Neural progenitor cell (in vitro differentiated cells): Measurements from ENCODE around the gene BNIP3. TPM values are rescaled to one million over a fixed set of nuclear protein-coding genes. Genes with fewer than 3 reads are reported as not detected.

Source experiments
- DNase-seq: peaks from one replicate; pipeline ENCODE4 v3.0.0-alpha.2; 2016; ENCODE audit warnings: low spot score
- H2AFZ ChIP-seq: fragments of 200-600 bp; sonication (generic); replicated peaks from 2 replicates; pipeline ENCODE4 v1.6.1; 2016; ENCODE audit warnings: antibody characterized with exemption
- H3F3A ChIP-seq: fragments of 200-600 bp; sonication (generic); 2 replicates; pipeline ENCODE4 v1.6.1; 2016; ENCODE audit warnings: antibody characterized with exemption, low read depth
- H3K27ac ChIP-seq: fragments of 200-600 bp; sonication (generic); 2 replicates; pipeline ENCODE4 v1.5.1; 2016; ENCODE audit warnings: mild to moderate bottlenecking
- H3K27me3 ChIP-seq: fragments of 200-600 bp; sonication (generic); 2 replicates; pipeline ENCODE4 v1.6.1; 2016; ENCODE audit warnings: mild to moderate bottlenecking, moderate library complexity
- H3K36me3 ChIP-seq: fragments of 200-600 bp; sonication (generic); 2 replicates; pipeline ENCODE4 v1.5.1; 2016
- H3K4me1 ChIP-seq: fragments of 200-600 bp; sonication (generic); 2 replicates; pipeline ENCODE4 v1.6.1; 2016; ENCODE audit warnings: mixed run types
- H3K4me2 ChIP-seq: fragments of 200-600 bp; sonication (generic); 2 replicates; pipeline ENCODE4 v1.6.1; 2016
- H3K4me3 ChIP-seq: fragments of 200-600 bp; sonication (generic); 2 replicates; pipeline ENCODE4 v1.5.1; 2016
- H3K79me2 ChIP-seq: fragments of 200-600 bp; sonication (generic); 2 replicates; pipeline ENCODE4 v1.6.1; 2016; ENCODE audit warnings: low read depth
- H3K9ac ChIP-seq: fragments of 200-600 bp; sonication (generic); 2 replicates; pipeline ENCODE4 v1.6.1; 2016
- H3K9me3 ChIP-seq: fragments of 200-600 bp; sonication (generic); 2 replicates; pipeline ENCODE4 v1.5.1; 2016; ENCODE audit warnings: low read depth
- H4K20me1 ChIP-seq: fragments of 200-600 bp; sonication (generic); 2 replicates; pipeline ENCODE4 v1.6.1; 2016; ENCODE audit warnings: low read depth
- H3K27ac Mint-ChIP-seq: 3 replicates; pipeline ENCODE4 v1.8.0; 2021; ENCODE audit warnings: mixed read lengths
- H3K27me3 Mint-ChIP-seq: 2 replicates; pipeline ENCODE4 v1.8.0; 2022; ENCODE audit warnings: low read depth, mild to moderate bottlenecking, inconsistent platforms, moderate library complexity, mixed read lengths; ENCODE audit not compliant: insufficient read depth
- H3K36me3 Mint-ChIP-seq: 3 replicates; pipeline ENCODE4 v1.8.0; 2021; ENCODE audit warnings: mixed read lengths
- H3K4me1 Mint-ChIP-seq: 3 replicates; pipeline ENCODE4 v1.8.0; 2021; ENCODE audit warnings: mixed read lengths
- H3K4me3 Mint-ChIP-seq: 3 replicates; pipeline ENCODE4 v1.8.0; 2021; ENCODE audit warnings: mild to moderate bottlenecking, moderate library complexity, mixed read lengths
- H3K9me3 Mint-ChIP-seq: 3 replicates; pipeline ENCODE4 v1.8.0; 2020; ENCODE audit warnings: mixed read lengths
- CTCF ChIP-seq: fragments of 200-600 bp; sonication (generic); IDR thresholded peaks from 2 replicates; pipeline ENCODE4 v1.5.1; 2017; ENCODE audit warnings: antibody characterized with exemption, mild to moderate bottlenecking
- EZH2 ChIP-seq: fragments of 200-600 bp; sonication (generic); IDR thresholded peaks from 2 replicates; pipeline ENCODE4 v1.6.1; 2017; ENCODE audit warnings: antibody characterized with exemption, mild to moderate bottlenecking, moderate library complexity
- EZH2phosphoT487 ChIP-seq: fragments of 200-600 bp; sonication (generic); IDR thresholded peaks from 2 replicates; pipeline ENCODE4 v1.6.1; 2017; ENCODE audit warnings: antibody characterized with exemption
- total RNA-seq: library from RNA; depleted of rRNA; stranded (reverse); fragments of >200 nt; gene quantifications from 2 replicates; pipeline ENCODE4 v1.2.3, GENCODE V29; 2015; ENCODE audit warnings: low replicate concordance

Gene BNIP3
- total RNA-seq, 1 donor from 2014 or later, result 256 TPM

DNA sequence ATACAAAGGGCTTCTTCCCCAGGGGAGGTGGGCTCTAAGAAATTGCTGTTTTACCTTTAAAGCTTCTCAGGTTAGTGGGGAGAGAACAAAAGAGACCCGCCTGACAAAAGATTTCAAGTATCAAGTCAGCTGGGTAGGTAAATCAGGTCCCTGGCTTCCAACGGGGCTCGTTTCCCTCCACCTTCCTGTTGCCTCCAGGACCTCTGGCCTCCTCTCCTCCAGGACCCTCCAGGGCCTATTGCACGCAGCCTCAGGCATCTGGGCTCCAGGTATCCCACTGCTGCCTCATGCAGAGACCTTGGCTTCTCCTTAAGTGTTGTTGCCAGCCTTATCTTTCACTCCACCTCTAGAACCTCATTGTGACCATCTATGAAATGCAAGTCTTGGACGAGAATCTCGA, 2.9 kb downstream of the BNIP3 start:
- H4K20me1 ChIP-seq, result peaks cover 74% of the 10 kb centered on the region
- Mint-ChIP-seq H3K27ac (no peak overlapping the region), H3K9me3 (peaks cover 8% of the 10 kb centered on the region), H3K27me3 (peaks cover 15% of the 10 kb centered on the region), H3K4me3 (peak overlapping the region; percentile 94), H3K4me1 (peaks cover 45% of the 10 kb centered on the region), H3K36me3 (peaks cover 40% of the 10 kb centered on the region)
- H3K36me3 ChIP-seq, result no peaks in the 10 kb centered on the region
- no peak for TF ChIP-seq CTCF
- no peak for TF ChIP-seq EZH2phosphoT487
- TF ChIP-seq EZH2, result no peak
- H3K4me2 ChIP-seq, result peak overlapping the region; percentile 96
- no peak for DNase-seq
- H3K79me2 ChIP-seq, result peaks cover 76% of the 10 kb centered on the region
- H3K4me1 ChIP-seq, result peaks cover 20% of the 10 kb centered on the region
- H3K9ac ChIP-seq, result no peak overlapping the region
- H3K4me3 ChIP-seq, result peak overlapping the region; percentile 91
- H2AFZ ChIP-seq, result no peak overlapping the region
- H3K27ac ChIP-seq, result no peak overlapping the region
- peaks cover 18% of the 10 kb centered on the region for H3K27me3 ChIP-seq
- peaks cover 6% of the 10 kb centered on the region for H3F3A ChIP-seq
- H3K9me3 ChIP-seq, result no peaks in the 10 kb centered on the region

DNA sequence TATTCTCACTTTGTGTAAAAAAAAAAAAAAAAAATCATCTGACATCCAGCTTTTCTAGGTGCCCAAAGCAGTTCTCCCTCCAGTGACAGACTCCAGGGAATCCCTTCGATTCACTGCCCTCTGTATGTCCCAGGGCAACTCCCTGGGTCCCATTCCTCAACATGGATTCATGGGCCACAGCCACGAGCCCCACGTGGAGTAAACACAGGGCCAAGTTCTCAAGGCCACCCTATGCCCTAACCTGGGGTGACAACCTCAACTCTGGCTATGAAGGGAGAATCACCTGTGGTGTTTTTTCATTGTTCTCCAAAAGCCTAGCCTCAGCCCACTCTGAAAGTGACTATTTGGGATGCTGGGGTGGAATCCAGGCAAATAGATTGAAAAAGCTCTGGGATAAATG, 3.4 kb downstream of the BNIP3 start:
- TF ChIP-seq CTCF, result no peak
- no peak for TF ChIP-seq EZH2
- TF ChIP-seq EZH2phosphoT487, result no peak
- H3K27ac Mint-ChIP-seq, result no peak overlapping the region
- peak overlapping the region; percentile 94 for H3K4me3 Mint-ChIP-seq
- H3K27me3 ChIP-seq, result peaks cover 13% of the 10 kb centered on the region
- H3K9me3 Mint-ChIP-seq, result peaks cover 6% of the 10 kb centered on the region
- peaks cover 20% of the 10 kb centered on the region for H3K4me1 ChIP-seq
- peak overlapping the region; percentile 96 for H3K4me2 ChIP-seq
- H3K4me3 ChIP-seq, result peak overlapping the region; percentile 91
- H3K27ac ChIP-seq, result no peak overlapping the region
- H3K4me1 Mint-ChIP-seq, result peaks cover 50% of the 10 kb centered on the region
- no peak for DNase-seq
- peaks cover 45% of the 10 kb centered on the region for H3K36me3 Mint-ChIP-seq
- H3K36me3 ChIP-seq, result no peaks in the 10 kb centered on the region
- peaks cover 81% of the 10 kb centered on the region for H3K79me2 ChIP-seq
- H3F3A ChIP-seq, result peaks cover 6% of the 10 kb centered on the region
- H3K9me3 ChIP-seq, result no peaks in the 10 kb centered on the region
- H3K27me3 Mint-ChIP-seq, result peaks cover 12% of the 10 kb centered on the region
- H4K20me1 ChIP-seq, result peaks cover 79% of the 10 kb centered on the region
- no peak overlapping the region for H2AFZ ChIP-seq
- H3K9ac ChIP-seq, result no peak overlapping the region

DNA sequence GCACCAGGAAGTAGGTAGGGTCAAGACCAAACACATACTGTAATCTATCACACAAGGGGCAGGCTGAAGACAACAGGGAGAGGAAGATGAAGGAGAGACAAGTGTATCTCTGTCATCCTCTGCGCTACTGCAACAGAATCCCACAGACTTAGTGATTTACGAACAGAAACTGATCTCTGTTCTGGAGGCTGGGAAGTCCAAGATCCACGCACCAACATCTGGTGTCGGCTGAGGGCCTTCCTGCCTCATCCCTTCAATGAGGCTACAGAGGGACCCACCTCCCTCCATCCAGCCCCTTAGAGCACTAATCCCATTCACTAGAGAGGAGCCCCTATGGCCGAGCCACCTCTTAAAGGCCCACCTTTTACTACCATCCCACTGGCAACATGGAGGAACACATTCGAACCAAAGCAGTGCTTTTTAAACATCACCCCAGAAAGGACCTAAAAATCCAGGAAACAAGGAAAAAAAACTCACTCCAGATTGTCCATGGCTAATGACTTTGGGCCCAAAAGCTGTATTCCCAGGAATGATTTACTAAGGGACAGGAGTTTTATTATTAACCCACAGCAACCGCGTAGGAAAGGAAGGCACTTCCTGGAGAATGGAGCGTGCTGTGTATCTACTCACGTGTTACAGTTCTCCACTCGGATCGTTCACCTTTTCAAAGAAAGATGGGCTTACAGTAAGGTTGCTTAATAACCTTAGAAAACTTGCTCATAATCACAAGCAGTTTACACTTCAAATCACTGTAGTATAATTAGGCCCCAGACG, 4.2 kb downstream of the BNIP3 start:
- H3K9me3 Mint-ChIP-seq, result no peaks in the 10 kb centered on the region
- peaks cover 20% of the 10 kb centered on the region for H3K4me1 ChIP-seq
- peaks cover 4% of the 10 kb centered on the region for H3K27me3 ChIP-seq
- peak overlapping the region; percentile 96 for H3K4me2 ChIP-seq
- no peak overlapping the region for H3K9ac ChIP-seq
- peaks cover 8% of the 10 kb centered on the region for H3K27me3 Mint-ChIP-seq
- H3K36me3 ChIP-seq, result no peaks in the 10 kb centered on the region
- H3K27ac Mint-ChIP-seq, result no peak overlapping the region
- peaks cover 51% of the 10 kb centered on the region for H3K36me3 Mint-ChIP-seq
- H2AFZ ChIP-seq, result no peak overlapping the region
- no peak overlapping the region for H3K4me3 ChIP-seq
- H3K4me1 Mint-ChIP-seq, result peaks cover 53% of the 10 kb centered on the region
- peaks cover 89% of the 10 kb centered on the region for H3K79me2 ChIP-seq
- H3K9me3 ChIP-seq, result no peaks in the 10 kb centered on the region
- peaks cover 6% of the 10 kb centered on the region for H3F3A ChIP-seq
- TF ChIP-seq EZH2phosphoT487, result no peak
- TF ChIP-seq CTCF, result no peak
- no peak for TF ChIP-seq EZH2
- DNase-seq, result no peak
- H4K20me1 ChIP-seq, result peaks cover 87% of the 10 kb centered on the region
- H3K27ac ChIP-seq, result no peak overlapping the region
- H3K4me3 Mint-ChIP-seq, result peak overlapping the region; percentile 94
